HEK293T (cell line): ENCODE data around the gene PRDM16.

Experiments used
- FOXA1 ChIP-seq: fragments of 450-650 bp; IDR thresholded peaks from 2 replicates; pipeline ENCODE4 v1.6.1; 2016; ENCODE audit warnings: mild to moderate bottlenecking
- FOXK2 ChIP-seq: fragments of 450-650 bp; IDR thresholded peaks from 2 replicates; pipeline ENCODE4 v1.6.1; 2016; ENCODE audit warnings: mild to moderate bottlenecking
- NFRKB ChIP-seq: fragments of 450-650 bp; IDR thresholded peaks from 2 replicates; pipeline ENCODE4 v1.6.1; 2016; ENCODE audit warnings: mild to moderate bottlenecking, moderate library complexity

DNA sequence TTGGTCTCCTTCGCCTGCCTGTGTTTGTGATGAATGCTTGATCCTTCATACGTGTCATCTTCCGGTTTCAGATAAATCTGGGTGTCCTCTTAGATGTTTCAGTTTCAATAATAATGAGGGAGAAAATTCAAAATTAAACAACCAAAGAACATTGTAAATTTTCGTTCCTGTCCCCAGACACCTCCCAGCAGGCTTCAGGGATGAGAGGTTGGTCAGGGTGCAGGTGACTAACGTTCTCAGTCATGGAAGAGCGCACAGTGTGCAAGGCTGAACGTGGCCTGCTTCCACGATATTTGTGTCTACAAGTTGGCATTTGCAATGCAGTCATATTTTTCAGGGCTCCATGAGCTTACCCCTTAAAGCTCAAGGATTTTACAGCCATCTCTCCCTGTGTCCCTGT lies 238.4 kb downstream of the PRDM16 start:
- TF ChIP-seq NFRKB (no peak), FOXK2 (no peak), FOXA1 (no peak)
